ENCODE results near the gene PLD5. TPM values are rescaled to one million over a fixed set of nuclear protein-coding genes. Genes with fewer than 3 reads are reported as not detected.

Gene PLD5
- total and polyA plus RNA-seq, 9 donors, result 0.35 to 6.2 (median 1.1) TPM

DNA sequence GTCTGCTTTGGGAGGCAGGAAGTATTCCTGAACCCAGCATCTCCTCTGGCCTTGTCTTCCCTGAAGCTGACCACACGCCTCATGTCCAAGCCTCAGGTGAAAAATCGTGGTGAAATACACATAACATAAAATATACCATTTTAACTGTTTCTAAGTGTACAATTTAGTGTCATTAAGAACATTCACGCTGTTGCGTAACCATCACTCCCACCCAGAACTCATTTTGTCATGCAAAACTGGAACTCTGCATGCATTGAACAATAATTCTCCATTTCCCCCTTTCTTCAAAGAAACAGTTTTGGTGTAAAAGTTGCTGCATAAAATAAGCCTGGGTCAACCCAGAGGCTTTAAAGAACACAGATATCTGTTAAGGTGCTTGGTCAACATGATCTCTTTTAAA lies 93.5 kb downstream of the PLD5 start:
- no peak for DNase-seq
- H3K4me3 ChIP-seq, result no peak overlapping the region
- peaks cover 2% of the 10 kb centered on the region for H3K4me1 ChIP-seq (ENCODE audit: insufficient read depth)
- H3K27me3 ChIP-seq, result no peaks in the 10 kb centered on the region
- TF ChIP-seq POLR2A (IDR thresholded peaks at IDR 0.05) (no peak), EP300 (IDR thresholded peaks at IDR 0.05) (no peak)
- TF ChIP-seq, protein P1, sequence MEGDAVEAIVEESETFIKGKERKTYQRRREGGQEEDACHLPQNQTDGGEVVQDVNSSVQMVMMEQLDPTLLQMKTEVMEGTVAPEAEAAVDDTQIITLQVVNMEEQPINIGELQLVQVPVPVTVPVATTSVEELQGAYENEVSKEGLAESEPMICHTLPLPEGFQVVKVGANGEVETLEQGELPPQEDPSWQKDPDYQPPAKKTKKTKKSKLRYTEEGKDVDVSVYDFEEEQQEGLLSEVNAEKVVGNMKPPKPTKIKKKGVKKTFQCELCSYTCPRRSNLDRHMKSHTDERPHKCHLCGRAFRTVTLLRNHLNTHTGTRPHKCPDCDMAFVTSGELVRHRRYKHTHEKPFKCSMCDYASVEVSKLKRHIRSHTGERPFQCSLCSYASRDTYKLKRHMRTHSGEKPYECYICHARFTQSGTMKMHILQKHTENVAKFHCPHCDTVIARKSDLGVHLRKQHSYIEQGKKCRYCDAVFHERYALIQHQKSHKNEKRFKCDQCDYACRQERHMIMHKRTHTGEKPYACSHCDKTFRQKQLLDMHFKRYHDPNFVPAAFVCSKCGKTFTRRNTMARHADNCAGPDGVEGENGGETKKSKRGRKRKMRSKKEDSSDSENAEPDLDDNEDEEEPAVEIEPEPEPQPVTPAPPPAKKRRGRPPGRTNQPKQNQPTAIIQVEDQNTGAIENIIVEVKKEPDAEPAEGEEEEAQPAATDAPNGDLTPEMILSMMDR (IDR thresholded peaks at IDR 0.05), result no peak
- no peaks in the 10 kb centered on the region for H3K9me3 ChIP-seq
- 62 to 76% (median 73%) methylated on average over 4 of the region's 4 CpGs for WGBS, 3 donors
- no peaks in the 10 kb centered on the region for H3K36me3 ChIP-seq
- H3K27ac ChIP-seq, result no peak overlapping the region
- intact Hi-C loops (cut with DNase I), result no loop called here

DNA sequence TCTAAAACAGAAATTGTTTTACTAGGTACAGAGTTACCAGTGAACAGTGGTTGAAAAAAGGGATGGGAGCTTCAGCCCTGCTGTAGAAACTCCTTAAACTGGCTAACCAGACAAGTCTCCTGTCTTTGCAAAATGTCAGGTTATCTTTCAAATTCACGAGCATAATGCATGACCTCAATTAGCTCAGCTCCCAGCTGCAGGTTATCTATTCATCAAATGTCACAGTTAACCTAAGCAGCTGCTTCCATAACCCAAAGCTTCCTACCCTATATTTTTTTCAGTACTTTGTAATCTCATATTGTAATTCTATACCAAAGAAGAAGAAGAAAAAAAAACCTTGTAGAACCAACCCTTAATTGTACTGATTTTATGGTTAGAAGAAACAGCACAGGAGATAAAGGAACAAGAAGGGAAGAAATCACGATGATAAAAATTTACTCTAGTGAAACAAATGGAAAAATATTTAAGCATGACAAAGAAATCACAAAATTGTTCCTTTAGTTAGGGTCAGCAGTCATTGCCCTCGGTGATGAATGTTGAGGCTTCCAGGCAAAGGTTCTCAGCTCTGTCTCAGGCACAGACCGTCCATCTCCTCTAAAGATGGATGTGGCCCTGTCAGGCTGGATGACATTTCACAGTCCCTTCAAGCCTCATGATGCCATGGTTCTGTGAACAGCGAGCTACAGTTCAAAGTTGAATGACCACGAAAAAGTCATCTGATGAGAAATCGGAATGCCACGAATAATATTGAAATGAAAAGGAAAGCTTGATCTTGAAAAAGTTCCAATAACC lies 95.9 kb downstream of the PLD5 start:
- H3K9me3 ChIP-seq, result no peaks in the 10 kb centered on the region
- H3K4me1 ChIP-seq (ENCODE audit: insufficient read depth), result peaks cover 2% of the 10 kb centered on the region
- H3K36me3 ChIP-seq, result no peaks in the 10 kb centered on the region
- H3K4me3 ChIP-seq, result no peak overlapping the region
- TF ChIP-seq, protein P1 (IDR thresholded peaks at IDR 0.05), result no peak
- TF ChIP-seq EP300 (IDR thresholded peaks at IDR 0.05) (no peak), POLR2A (IDR thresholded peaks at IDR 0.05) (no peak)
- H3K27ac ChIP-seq, result no peak overlapping the region
- intact Hi-C loops (cut with DNase I), result no loop called here
- WGBS, 3 donors, result 19 to 21% (median 21%) methylated on average over 8 of the region's 8 CpGs
- no peak for DNase-seq
- no peaks in the 10 kb centered on the region for H3K27me3 ChIP-seq

DNA sequence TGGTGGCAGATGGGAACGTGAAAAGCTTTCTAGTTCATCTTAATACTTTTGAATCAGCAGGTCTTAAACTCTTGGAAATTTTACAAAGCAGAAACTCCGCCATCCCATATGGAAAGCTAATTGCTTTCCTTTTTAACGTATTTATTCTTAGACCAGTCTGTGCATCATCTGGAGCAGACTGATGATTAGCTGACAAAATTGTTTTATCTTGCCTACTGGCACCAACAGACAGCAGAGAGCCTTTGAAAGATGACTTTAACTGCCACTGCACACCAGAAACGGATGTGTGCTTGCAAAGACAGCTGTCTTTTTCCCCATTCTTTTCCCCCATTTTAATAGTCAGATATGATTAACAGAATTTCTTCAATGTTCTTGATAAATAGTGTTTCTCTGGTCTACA lies 97.0 kb downstream of the PLD5 start:
- intact Hi-C loops (cut with DNase I), result no loop called here
- Histone ChIP-seq H3K27ac (no peak overlapping the region), H3K9me3 (no peaks in the 10 kb centered on the region), H3K27me3 (no peaks in the 10 kb centered on the region), H3K4me1 (ENCODE audit: insufficient read depth) (peaks cover 2% of the 10 kb centered on the region), H3K36me3 (no peaks in the 10 kb centered on the region), H3K4me3 (no peak overlapping the region)
- DNase-seq, result no peak
- 65 to 79% (median 65%) methylated on average over 4 of the region's 4 CpGs for WGBS, 3 donors
- TF ChIP-seq POLR2A (IDR thresholded peaks at IDR 0.05) (no peak), EP300 (IDR thresholded peaks at IDR 0.05) (no peak)
- TF ChIP-seq, protein P1 (IDR thresholded peaks at IDR 0.05), result no peak

DNA sequence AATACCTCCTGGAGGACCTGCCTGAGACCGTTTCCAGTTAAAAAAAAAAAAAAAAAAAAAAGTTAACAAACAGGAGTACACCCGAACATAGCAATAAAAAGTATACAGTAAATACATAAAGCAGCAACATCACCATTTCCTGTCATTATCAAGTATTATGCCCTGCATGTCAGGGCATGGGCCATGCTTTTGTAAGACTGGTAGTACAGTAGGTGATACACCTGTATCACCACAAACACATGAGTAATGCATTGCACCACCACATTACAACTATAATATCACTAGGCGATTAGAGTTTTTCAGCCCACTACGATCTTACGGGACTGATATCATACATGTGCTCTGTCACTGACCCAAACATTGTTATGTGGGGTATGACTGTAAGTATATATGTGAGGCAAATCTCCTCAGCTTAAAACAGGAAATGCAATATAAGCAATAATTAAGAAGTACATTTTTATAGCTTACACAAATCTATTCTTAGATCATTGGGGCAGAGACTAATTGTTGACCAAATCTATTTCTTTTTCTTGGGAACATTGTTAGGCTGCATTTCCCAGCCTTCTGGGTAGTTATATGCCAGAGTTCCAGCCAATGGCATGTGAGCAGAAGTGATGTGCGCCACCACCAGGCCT lies 98.1 kb downstream of the PLD5 start:
- no peak for DNase-seq
- H3K4me1 ChIP-seq (ENCODE audit: insufficient read depth), result peaks cover 2% of the 10 kb centered on the region
- intact Hi-C loops (cut with DNase I), result no loop called here
- H3K9me3 ChIP-seq, result no peaks in the 10 kb centered on the region
- H3K27me3 ChIP-seq, result no peaks in the 10 kb centered on the region
- TF ChIP-seq, protein P1 (IDR thresholded peaks at IDR 0.05), result no peak
- TF ChIP-seq EP300 (IDR thresholded peaks at IDR 0.05) (no peak), POLR2A (IDR thresholded peaks at IDR 0.05) (no peak)
- H3K27ac ChIP-seq, result no peak overlapping the region
- 88 to 92% (median 91%) methylated on average over 6 of the region's 6 CpGs for WGBS, 3 donors
- no peaks in the 10 kb centered on the region for H3K36me3 ChIP-seq
- no peak overlapping the region for H3K4me3 ChIP-seq

Measured in ovary (tissue), 9 donors.